GM21423 (cell line): ENCODE results near the gene NUDT16L1.

Experiments
- ATAC-seq: cut with Tn5 transposase; IDR thresholded peaks from one replicate; pipeline ENCODE4 v1.9.1; 2021; ENCODE audit warnings: mild to moderate bottlenecking, moderate library complexity; ENCODE audit not compliant: unreplicated experiment

NUDT16L1 gene

DNA sequence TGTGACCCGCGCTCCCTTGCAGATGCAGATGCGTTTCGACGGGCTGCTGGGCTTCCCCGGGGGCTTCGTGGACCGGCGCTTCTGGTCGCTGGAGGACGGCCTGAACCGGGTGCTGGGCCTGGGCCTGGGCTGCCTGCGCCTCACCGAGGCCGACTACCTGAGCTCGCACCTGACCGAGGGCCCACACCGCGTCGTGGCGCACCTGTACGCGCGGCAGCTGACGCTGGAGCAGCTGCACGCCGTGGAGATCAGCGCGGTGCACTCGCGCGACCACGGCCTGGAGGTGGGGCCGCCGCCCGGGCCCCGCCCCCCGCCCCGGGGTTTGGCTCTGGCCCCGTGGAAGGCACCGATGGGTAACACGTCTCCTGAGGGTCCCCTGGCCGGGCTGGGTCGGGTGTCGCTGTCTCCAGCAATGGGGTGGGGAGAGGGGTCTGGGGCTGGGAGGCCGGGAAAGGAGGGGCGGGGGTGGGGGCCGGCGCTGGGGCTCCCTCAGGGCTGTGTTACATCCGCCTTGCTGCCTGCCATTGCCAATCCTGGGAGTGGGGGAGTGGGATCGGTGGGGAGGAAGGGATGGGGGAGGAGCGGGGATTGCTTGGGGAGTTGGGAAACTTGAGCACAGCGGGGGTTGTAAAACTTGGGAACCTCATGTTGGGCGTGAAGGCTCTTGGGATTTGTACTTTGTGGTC, 737 bp downstream of the NUDT16L1 start:
- ATAC-seq, result peak; percentile 2

DNA sequence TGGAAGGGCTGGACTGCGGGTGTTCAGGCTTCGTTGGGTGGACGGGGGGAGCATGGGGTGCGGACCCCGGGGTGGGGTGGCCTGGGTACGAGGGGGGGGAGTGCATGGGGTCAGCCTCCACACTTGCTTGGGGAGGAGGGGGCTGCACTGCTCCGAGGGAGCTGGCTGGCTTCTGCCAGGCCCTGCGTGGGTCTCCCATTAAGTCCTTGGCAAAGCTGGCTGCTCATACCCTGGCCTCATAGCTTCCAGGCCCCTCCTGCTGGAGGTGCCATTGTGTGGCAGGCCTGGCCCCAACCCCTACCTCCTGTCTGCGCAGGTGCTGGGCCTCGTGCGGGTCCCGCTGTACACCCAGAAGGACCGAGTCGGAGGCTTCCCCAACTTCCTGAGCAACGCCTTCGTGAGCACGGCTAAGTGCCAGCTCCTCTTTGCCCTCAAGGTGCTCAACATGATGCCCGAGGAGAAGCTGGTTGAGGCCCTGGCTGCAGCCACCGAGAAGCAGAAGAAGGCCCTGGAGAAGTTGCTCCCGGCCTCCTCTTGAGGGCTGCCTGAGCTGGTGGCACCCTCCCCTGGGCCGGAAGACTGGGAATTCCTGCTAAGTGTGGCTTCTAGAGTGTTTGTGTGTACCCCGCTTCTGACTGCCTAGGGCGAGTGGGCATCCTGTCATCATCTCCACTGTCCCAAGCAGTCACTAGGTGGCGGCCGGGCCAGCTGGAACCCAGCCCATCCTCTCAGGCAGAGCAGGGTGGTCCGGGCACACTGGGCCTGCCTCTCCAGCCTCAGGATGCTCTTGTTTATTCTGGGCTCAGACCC, 1.5 kb downstream of the NUDT16L1 start:
- ATAC-seq, result no peak

DNA sequence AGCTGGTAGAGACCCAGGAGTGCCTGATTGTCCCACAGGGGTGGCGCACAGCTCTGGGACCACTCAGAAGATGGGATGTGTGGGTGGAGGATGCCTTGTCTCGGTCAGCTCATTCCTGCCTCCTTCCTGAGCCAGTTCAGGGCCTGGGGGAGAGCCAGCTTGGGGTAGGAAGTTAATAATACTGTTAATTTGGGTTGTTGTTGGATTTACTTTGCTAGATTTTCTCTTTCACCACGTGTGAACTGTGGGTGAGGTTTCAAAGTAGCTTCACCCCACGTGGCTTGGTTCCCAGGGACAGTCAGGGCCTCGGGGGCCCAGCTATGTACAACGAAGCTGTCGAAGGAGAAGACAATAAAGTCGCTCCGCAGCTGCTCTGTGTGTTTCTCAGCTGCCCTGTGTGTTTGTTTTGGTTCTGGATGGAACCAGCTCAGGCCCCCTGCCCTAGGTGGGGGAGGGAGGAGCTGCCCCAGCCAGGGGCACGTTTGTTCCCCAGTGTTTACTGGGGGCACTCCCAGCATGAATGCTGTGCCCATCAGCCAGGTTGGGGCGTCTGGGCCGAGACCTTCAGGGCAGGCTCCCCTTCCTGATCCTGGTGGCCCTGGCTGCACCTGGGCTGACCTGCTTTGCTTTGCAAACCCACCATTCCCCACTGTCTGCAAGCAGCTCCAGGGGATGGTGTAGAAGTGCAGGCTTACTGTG, 2.3 kb downstream of the NUDT16L1 start:
- no peak for ATAC-seq

DNA sequence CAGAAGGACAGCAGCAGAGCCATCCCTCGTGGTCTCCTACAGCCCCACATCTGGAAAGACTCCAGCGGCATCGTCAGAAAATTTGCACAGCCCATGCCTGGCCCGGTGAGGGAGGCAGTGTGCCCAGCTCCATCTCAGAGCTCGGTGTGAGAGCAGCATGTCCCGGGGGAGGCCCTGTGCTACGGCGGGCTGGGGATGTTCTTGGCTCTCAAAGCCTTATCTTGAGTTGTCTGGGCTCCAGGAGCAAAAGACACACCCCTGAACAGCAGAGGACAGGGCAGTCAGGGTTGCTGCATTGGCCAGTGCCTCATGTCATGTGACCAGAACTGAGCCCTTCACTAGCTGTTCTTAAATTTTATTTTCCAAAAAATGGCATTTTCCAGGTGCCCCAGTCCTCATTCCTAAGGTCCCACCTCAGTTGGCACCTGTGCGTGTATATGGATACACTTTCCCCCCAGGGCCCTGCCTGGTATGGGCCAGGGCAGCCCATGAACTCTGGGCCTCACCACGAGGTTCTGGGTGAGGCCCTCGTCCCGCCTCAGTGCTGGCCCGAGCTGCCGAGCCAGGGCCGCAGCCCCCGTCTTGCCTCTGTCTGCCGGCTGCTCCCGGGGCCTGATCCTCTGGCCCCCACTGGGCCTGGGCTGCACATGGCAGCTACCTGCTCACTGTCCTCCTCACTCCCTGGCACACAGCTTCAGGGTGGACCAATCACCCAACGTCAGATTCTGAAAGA, 3.0 kb downstream of the NUDT16L1 start:
- no peak for ATAC-seq

DNA sequence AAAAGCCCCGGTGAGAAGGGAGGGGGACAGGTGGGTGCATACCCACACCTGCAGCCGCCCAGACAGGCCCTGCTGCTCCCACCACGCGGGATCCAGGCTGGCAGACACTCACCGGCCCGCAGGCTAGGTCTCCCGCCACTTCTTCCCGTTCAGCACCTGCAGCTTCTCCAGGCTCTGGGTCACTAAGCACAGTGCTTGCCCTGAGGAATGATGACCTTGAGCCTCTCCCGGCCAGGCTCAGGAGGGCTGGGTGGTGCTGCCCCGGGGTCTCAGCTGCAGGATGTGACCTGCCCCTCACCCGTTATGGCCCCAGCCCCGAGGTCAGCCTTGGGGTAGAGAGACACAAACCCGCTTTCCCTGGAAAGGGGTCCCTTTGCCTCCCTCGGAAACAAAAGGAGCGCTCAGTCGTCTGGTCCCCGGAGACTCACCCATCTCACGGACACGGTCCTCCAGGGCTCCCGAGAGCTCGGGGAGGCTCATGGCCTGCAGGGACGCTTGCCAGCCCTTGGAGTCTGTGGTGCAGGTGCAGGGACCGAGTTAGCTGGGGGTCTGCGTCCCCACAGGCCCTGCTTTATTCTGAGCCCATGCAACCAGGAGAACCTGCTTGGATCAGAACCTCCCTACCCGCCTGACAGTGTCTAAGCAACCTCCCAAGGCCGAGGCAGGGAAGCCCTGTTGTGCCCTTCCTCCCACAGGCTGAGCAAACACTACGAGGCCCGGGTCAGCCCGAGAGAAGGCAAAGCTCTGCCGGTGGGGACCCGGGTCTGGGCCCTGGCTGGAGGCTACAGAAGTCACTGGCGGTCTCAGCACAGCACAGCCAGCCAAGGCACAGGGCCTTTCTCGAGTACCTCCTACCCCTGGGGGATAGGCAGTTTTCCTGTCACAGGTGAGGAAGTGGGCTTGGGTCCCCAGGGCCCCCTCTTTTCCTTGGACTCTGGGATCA, 3.8 kb downstream of the NUDT16L1 start:
- no peak for ATAC-seq

DNA sequence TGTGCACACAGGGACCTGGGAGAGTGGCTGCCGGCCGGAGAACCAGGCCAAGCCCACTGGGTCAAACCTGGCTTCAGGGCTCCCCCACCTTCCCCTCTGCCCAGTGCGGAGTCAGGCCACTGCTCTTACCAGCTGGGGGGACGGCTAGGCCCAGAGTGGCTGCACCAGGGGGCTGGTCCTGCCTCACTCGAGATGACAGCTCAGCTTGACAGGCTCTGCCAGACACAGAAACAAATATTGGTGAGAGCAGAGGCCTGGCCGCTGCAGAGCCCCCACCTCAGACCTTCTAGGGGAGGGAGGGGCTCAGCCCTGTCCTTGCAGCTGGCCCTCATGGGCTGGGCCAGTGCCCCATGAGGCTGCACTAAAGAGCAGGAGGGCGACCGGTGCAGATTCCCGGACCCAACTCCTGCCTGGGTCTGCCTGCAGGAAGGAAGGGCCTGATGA, 4.5 kb downstream of the NUDT16L1 start:
- ATAC-seq, result no peak

DNA sequence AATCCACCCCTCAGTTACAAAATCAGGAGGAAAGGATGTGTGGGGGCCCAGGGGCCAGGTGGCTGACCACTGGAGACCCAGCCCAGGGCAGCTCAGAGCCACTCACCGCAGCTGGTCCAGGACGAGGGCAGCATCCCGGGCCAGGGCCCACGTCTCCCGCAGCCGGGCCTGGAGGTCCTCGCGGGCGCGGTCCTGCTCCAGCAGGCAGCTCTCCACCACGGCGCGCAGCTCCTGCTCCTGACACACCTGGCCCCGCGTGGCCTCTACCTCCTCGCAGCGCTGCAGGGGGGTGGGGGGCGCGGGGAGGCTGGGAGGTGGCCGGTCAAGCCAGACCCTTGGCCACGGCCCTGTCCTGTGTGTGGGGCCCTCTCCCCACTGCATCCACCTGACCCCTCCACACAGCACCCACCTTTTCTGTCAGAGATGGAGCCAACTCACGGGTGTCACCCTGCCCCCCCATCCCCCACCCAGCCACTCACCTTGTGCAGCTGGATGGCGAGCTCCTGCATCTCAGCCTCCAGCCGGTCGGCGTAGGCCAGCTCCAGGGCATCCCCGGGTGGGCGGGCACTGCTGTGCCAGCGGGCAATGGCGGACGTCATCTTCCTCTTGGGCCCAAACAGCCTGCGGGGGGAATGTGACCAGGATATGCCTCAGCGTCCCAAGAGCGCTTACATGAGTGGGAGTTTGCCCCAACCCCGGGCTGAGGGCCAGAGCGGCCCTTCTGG, 5.1 kb downstream of the NUDT16L1 start:
- no peak for ATAC-seq

DNA sequence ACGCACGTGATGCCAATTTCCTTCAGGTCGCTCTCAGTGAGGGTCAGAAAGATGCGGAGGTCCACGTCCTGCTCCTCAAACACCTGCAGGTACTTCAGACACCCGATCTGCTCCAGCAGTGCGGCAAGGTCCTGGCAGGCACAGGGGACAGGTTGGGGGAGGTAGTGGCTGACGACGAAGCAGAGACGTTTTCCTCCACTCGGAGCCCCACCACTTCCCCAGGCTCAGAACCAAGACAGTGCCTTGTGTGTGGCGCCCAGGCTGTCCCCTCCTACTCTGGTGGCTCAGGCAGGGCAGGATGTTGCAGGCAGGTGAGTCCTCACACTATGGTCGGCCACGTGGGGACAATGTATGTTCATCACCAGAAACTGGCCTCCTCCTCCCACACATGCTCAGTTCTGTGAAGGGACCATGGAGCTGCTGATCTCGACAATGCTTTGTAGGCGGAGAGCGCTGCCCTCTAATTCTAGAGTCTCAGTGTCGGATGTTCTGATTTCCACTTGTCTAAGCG, 5.7 kb downstream of the NUDT16L1 start:
- no peak for ATAC-seq

DNA sequence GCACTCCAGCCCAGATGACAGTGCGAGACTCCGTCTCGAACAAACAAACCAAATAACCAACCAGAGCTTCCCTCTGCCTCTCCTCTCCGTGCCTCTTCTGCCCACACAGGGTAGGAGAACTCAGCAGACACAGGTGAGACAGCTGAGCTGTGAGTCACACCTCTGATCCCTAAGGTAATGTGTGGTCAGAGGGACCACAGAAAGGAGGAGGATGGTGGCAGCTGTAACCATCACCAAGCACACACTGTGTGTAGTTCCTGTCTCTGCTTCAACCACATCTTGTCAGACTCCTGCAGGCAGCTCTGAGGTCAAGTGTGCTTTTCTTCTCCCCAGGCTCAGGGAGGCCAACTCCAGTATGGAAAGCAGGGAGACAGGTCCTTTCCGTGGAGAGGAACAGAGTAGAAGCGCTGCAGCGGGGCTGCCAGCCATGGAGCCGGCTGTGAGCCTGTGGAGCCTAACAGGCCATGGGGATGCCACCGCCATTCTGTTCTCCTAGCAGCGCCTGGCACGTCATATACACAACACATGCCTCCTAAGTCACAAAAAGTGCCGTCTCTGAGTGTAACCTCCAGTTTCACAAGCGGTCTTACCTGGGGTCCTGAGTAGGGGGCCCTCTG, 7.1 kb downstream of the NUDT16L1 start:
- no peak for ATAC-seq

DNA sequence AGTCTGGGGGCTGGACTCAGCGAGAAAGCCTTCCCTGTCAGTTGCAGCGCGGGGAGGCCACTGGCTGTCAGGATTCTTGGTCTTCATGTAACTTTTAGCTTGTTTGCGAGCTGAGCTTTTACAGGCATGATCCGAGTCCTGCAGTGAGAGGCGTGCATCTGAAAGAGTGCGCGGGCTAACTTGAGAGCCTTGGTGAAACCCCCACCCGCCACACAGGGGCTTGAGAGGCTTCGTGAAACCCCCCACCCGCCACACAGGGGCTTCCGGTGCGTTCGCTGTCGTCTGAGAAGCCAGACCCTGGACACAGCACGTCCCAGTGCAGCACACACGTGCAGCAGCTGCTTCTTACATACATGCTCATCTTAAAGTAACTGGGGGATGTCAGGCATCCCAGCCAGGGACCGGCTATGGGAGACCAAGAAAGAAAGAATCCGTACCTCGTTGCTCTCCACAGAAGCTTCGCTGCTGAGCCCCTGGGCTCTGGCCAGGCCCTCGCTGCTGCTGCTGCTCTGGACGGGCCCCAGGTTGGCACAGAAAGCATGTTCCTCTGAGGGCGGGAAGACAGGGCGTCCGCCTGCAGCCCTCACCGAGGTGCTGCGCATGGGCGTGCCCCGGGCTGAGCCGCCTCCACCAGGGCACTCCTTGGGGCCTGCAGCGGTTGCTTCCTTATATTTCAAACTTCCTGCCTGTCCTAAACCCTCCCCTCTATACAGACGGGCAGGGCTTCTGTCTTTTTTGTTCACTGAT, 7.8 kb downstream of the NUDT16L1 start:
- ATAC-seq, result no peak

DNA sequence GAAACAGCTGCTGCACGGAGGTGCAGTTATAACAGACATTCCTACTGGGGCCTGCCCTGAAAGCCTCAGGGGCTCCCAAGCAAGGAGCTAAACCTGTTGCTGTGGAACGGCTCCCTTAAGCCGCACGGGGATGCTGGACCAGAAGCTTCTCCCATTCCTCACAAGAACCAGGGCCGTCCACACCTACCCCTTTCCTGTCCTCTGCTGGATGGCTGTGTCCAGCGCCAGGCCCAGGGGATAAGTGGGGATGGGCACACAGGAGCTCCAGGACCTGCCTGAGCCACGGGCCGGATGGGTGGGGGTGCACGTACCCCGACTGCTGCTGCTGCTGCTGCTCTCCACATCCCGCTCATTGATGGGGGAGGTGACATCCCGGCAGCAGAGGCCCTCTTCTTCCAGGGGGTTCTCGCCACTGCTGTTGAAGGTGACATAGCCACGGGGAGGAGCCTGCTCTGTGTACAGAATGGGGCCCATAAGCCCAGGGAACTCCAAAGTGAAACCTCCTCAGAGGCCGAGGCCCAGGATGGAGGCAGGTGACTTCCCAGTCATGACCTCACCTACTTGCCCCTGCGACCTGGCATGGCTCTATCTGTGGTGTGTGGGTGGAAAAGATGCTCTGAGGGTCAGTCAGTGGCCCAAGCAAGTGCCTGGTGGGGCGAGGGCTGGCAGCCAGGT, 8.6 kb downstream of the NUDT16L1 start:
- no peak for ATAC-seq

DNA sequence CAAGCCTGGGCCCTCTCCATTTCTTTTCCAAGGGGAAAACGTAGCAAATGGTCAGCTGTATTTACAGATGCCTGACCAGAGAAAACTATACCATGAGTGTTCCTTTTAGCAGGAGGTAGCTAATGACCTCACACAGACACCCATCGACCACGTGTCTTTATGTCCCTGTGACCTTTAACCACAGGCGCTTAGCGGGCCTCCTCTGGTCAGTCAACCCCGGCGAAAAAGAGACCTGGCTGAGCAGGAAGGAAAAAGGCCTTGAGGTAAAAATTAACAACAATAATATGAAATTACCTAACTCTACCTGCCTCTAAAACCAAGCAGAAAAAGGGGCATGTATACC, 9.1 kb downstream of the NUDT16L1 start:
- no peak for ATAC-seq

DNA sequence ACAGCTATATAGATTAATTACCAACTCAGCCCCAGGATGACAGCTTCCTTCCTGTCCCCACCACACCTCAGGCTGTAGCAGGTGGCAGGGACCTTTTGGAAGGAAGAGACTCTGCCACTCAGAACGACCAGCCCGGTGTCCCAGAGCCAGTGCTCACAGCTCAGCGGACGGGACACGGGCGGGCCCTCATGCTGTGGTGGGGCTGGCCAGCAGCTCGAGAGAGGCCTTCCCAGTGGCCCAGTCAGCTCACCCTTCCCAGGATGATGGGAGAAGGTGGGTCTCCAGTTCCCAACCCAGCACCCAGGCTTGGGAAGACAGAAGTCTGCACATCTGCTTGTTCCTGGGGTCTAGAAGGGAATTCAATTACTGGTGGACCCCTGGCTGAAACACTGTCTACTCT, 10.5 kb downstream of the NUDT16L1 start:
- ATAC-seq, result no peak

DNA sequence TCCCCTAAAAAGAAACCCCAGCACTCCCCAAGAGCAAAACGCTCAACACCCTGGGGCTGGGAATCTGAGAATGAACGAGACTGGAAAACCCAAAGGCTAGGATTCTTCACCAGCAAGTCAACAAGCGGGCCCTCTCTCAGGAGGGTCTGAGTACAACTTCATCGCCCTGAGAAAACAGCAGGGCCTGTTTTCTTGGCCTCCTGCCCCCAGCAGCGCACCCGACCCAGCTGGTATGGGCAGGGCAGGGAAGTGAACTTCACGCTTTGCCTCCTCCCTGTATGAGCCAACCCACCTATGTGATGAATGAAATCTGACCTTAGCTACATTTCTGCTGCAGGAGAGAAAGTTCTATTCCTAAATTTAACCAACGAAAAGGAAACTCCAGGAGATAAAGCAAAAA, 11.1 kb downstream of the NUDT16L1 start:
- ATAC-seq, result no peak

DNA sequence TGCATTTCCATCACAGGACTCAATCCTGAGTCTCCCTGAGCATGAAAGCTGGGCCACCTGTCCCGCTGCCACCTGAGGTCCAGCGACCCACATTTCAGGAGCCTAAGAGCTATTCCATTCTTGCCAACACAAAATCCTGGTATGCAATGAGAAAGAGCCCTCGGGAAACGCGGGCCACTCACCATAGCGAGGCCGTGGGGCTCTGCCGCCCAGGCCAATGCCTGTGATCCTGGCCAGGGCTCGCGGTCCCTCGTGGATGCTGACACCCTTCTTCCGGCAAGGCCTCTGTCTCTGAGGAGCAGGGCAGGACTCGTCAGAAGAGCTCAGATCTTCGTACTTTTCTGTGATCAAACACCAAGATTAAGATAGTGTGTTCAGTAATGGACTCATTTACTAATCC, 11.6 kb downstream of the NUDT16L1 start:
- no peak for ATAC-seq

DNA sequence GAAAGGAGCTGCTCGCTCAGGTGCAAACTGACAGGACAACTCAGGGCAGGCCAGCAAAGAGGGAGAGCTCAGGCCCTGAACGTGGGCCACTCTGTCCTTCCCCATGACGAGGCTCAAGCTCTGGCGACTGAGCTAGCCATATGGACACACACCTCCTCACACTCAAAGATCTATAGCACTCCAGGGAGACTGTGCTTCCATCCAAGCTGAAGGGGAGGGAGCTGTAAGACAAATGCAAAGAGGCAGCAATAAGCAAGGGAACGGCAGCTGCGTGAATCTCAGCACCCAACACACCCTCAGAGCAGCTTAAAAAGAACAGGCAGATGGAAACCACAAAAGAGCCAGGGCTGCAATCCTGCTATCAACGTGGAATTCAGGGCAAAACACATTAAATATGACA, 13.5 kb downstream of the NUDT16L1 start:
- ATAC-seq, result no peak

DNA sequence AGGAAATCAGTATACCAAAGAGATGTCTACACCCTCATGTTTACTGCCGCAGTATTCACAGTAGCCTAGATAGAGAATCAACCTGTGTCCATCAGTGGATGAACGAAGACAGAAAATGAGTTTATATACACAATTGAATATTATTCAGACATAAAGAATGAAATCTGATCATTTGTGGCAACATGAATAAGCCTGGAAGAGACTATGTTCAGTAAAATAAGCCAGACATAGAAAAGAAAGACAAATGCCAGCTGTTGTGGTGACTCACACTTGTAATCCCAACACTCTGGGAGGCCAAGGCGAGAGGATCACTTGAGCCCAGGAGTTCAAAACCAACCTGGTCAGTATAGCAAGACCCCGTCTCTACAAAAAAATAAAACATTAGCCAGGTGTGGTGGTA, 16.1 kb downstream of the NUDT16L1 start:
- ATAC-seq, result no peak
